HepG2 (cell line): ENCODE results near the gene RASD2. TPM values are rescaled to one million over a fixed set of nuclear protein-coding genes. Genes with fewer than 3 reads are reported as not detected.

Experiments used
- CEBPG ChIP-seq: IDR thresholded peaks from 2 replicates; pipeline ENCODE4 v1.6.1; 2016
- EP300 ChIP-seq, 3 experiments: sonication (generic) in 1 of 3; formaldehyde crosslinking in 1 of 3; IDR thresholded peaks; 2 replicates each; pipeline versions ENCODE4 v1.5.1 to v1.6.1; 2011 to 2020; ENCODE audit warnings: low read depth in 2 of 3, low read length in 2 of 3, borderline replicate concordance in 1 of 3, improper control_type of control experiment in 1 of 3, mild to moderate bottlenecking in 1 of 3, missing genetic modification reagents in 1 of 3, moderate library complexity in 1 of 3
- FLYWCH1 ChIP-seq: sonication (generic); formaldehyde crosslinking; IDR thresholded peaks from 2 replicates; pipeline ENCODE4 v1.8.1; 2023; ENCODE audit warnings: mild to moderate bottlenecking, missing genetic modification reagents
- MED1 ChIP-seq: sonication (generic); formaldehyde crosslinking; IDR thresholded peaks from 2 replicates; pipeline ENCODE4 v1.4.0; 2020; ENCODE audit warnings: missing genetic modification reagents
- MEF2D ChIP-seq: sonication (generic); formaldehyde crosslinking; IDR thresholded peaks from 2 replicates; pipeline ENCODE4 v1.5.1; 2020; ENCODE audit warnings: mild to moderate bottlenecking, missing genetic modification reagents
- POLR2AphosphoS2 ChIP-seq: IDR thresholded peaks from 2 replicates; pipeline ENCODE4 v1.6.1; 2011; ENCODE audit warnings: low read depth, low read length, improper control_type of control experiment
- RFX5 ChIP-seq: IDR thresholded peaks from 2 replicates; pipeline ENCODE4 v1.6.1; 2011; ENCODE audit warnings: low read depth, low read length, improper control_type of control experiment
- SMAD3 ChIP-seq: sonication (generic); formaldehyde crosslinking; IDR thresholded peaks from 2 replicates; pipeline ENCODE4 v1.4.0; 2020; ENCODE audit warnings: missing genetic modification reagents
- SPEN ChIP-seq: sonication (generic); formaldehyde crosslinking; IDR thresholded peaks from 2 replicates; pipeline ENCODE4 v1.5.1; 2020; ENCODE audit warnings: low read depth, mild to moderate bottlenecking, missing genetic modification reagents
- TAF1 ChIP-seq: sonication (generic); formaldehyde crosslinking; IDR thresholded peaks from 2 replicates; pipeline ENCODE4 v1.4.0; 2020; ENCODE audit warnings: missing genetic modification reagents
- TRIM24 ChIP-seq: sonication (generic); formaldehyde crosslinking; IDR thresholded peaks from 2 replicates; pipeline ENCODE4 v1.8.0; 2022; ENCODE audit warnings: mild to moderate bottlenecking, missing genetic modification reagents
- U2AF2 ChIP-seq: fragments of 200-400 bp; formaldehyde crosslinking; IDR thresholded peaks from 2 replicates; pipeline ENCODE4 v1.6.1; 2017; ENCODE audit warnings: low read depth, mild to moderate bottlenecking, low read length
- ZNF383 ChIP-seq: sonication (generic); formaldehyde crosslinking; IDR thresholded peaks from 2 replicates; pipeline ENCODE4 v1.4.0; 2020; ENCODE audit warnings: missing genetic modification reagents, mild to moderate bottlenecking, borderline replicate concordance
- ZNF510 ChIP-seq: sonication (generic); formaldehyde crosslinking; IDR thresholded peaks from 2 replicates; pipeline ENCODE4 v1.4.0; 2020; ENCODE audit warnings: low read depth, mild to moderate bottlenecking, missing genetic modification reagents
- ZNF572 ChIP-seq: sonication (generic); formaldehyde crosslinking; IDR thresholded peaks from 2 replicates; pipeline ENCODE4 v1.5.1; 2020; ENCODE audit warnings: mild to moderate bottlenecking, missing genetic modification reagents
- ZNF629 ChIP-seq: sonication (generic); formaldehyde crosslinking; conservative IDR thresholded peaks from 2 replicates; pipeline ENCODE4 v1.5.0; 2020; ENCODE audit warnings: missing genetic modification reagents
- ZNF660 ChIP-seq: sonication (generic); formaldehyde crosslinking; IDR thresholded peaks from 2 replicates; pipeline ENCODE4 v1.5.1; 2020; ENCODE audit warnings: mild to moderate bottlenecking, low read depth, missing genetic modification reagents, borderline replicate concordance
- polyA plus RNA-seq, 8 experiments: library from polyadenylated mRNA; depleted of rRNA in 3 of 8; stranded (reverse) in 7 of 8; unstranded in 1 of 8; fragments of >200 nt; fragmentation: Illumina TruSeq in 4 of 8; extraction: Trizol in 4 of 8; gene quantifications; 2 replicates each; pipeline versions ENCODE4 v1.2.1 to v1.2.3, GENCODE V29; 2011 to 2016; ENCODE audit warnings: low read depth in 4 of 8, missing spikeins in 1 of 8, mixed read lengths in 1 of 8; ENCODE audit not compliant: insufficient read depth in 1 of 8
- total RNA-seq, 5 experiments: library from RNA; depleted of rRNA; stranded (reverse); fragments of >200 nt; fragmentation: Illumina TruSeq; extraction: Trizol; gene quantifications; 2 replicates each; pipeline ENCODE4 v1.2.3, GENCODE V29; 2016; ENCODE audit warnings: low read depth in 1 of 5
- TF ChIP-seq, protein P1 (sequence below): sonication (generic); formaldehyde crosslinking; IDR thresholded peaks from 2 replicates; pipeline ENCODE4 v1.8.0; 2022; ENCODE audit warnings: missing genetic modification reagents, mild to moderate bottlenecking, moderate library complexity, borderline replicate concordance
- TF ChIP-seq, protein P2 (sequence below): sonication (generic); formaldehyde crosslinking; IDR thresholded peaks from 2 replicates; pipeline ENCODE4 v1.9.0; 2021; ENCODE audit warnings: missing genetic modification reagents, borderline replicate concordance
- TF ChIP-seq, protein P3 (sequence below), 2 experiments: sonication (generic) in 1 of 2; formaldehyde crosslinking in 1 of 2; IDR thresholded peaks; 2 replicates each; pipeline versions ENCODE4 v1.4.0 to v1.6.1; 2016 to 2020; ENCODE audit warnings: borderline replicate concordance in 1 of 2, low read depth in 1 of 2, mild to moderate bottlenecking in 1 of 2, missing genetic modification reagents in 1 of 2
- TF ChIP-seq, protein P4 (sequence below): sonication (generic); formaldehyde crosslinking; IDR thresholded peaks from 2 replicates; pipeline ENCODE4 v1.8.0; 2022; ENCODE audit warnings: mild to moderate bottlenecking, missing genetic modification reagents; ENCODE audit not compliant: insufficient replicate concordance

The RASD2 gene
- total and polyA plus RNA-seq, 2 of the 13 experiments (the other 11 are each of a cell fraction or from before 2014, with no cell fraction given) = not detected

DNA sequence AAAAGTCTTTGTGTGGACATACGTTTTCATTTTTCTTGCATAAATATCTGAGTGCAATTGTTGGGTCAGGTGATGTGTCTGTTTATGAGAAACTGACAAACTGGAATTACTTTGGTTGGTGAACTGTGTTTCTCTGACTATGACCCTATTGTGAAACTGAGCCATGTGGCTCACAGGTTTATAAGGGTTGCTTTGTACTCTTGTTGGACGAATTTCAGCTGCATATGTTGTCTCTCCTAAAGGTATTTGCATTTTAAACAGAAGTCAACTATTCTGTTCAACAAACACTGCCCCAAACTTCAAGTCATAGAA, 34.4 kb upstream of the RASD2 start (continued):
- TF ChIP-seq ZNF629 (CRISPR knock-in tag) = no peak
- TF ChIP-seq RFX5 = no peak
- no peak for TF ChIP-seq TAF1 (CRISPR knock-in tag)
- no peak for TF ChIP-seq U2AF2
- TF ChIP-seq, protein P1, sequence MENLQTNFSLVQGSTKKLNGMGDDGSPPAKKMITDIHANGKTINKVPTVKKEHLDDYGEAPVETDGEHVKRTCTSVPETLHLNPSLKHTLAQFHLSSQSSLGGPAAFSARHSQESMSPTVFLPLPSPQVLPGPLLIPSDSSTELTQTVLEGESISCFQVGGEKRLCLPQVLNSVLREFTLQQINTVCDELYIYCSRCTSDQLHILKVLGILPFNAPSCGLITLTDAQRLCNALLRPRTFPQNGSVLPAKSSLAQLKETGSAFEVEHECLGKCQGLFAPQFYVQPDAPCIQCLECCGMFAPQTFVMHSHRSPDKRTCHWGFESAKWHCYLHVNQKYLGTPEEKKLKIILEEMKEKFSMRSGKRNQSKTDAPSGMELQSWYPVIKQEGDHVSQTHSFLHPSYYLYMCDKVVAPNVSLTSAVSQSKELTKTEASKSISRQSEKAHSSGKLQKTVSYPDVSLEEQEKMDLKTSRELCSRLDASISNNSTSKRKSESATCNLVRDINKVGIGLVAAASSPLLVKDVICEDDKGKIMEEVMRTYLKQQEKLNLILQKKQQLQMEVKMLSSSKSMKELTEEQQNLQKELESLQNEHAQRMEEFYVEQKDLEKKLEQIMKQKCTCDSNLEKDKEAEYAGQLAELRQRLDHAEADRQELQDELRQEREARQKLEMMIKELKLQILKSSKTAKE (CRISPR knock-in tag) = no peak
- TF ChIP-seq ZNF510 (CRISPR knock-in tag) = no peak
- no peak for TF ChIP-seq FLYWCH1 (CRISPR knock-in tag)
- TF ChIP-seq SPEN = no peak
- TF ChIP-seq, protein P2, sequence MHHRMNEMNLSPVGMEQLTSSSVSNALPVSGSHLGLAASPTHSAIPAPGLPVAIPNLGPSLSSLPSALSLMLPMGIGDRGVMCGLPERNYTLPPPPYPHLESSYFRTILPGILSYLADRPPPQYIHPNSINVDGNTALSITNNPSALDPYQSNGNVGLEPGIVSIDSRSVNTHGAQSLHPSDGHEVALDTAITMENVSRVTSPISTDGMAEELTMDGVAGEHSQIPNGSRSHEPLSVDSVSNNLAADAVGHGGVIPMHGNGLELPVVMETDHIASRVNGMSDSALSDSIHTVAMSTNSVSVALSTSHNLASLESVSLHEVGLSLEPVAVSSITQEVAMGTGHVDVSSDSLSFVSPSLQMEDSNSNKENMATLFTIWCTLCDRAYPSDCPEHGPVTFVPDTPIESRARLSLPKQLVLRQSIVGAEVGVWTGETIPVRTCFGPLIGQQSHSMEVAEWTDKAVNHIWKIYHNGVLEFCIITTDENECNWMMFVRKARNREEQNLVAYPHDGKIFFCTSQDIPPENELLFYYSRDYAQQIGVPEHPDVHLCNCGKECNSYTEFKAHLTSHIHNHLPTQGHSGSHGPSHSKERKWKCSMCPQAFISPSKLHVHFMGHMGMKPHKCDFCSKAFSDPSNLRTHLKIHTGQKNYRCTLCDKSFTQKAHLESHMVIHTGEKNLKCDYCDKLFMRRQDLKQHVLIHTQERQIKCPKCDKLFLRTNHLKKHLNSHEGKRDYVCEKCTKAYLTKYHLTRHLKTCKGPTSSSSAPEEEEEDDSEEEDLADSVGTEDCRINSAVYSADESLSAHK = no peak
- TF ChIP-seq ZNF572 = no peak
- no peak for TF ChIP-seq MED1 (CRISPR knock-in tag)
- no peak for TF ChIP-seq MEF2D (CRISPR knock-in tag)
- TF ChIP-seq SMAD3 = no peak
- TF ChIP-seq EP300 (IDR thresholded peaks at IDR 0.05; ENCODE audit: low read depth in 2 of 2, low read length in 2 of 2) = peak in 1 of 2 experiments; percentile 50; a peak in 1 of 4 replicates
- no peak for TF ChIP-seq EP300 (CRISPR knock-in tag; IDR thresholded peaks at IDR 0.05; ENCODE audit: borderline replicate concordance)
- no peak for TF ChIP-seq TRIM24
- TF ChIP-seq POLR2AphosphoS2 = no peak
- TF ChIP-seq, protein P3, sequence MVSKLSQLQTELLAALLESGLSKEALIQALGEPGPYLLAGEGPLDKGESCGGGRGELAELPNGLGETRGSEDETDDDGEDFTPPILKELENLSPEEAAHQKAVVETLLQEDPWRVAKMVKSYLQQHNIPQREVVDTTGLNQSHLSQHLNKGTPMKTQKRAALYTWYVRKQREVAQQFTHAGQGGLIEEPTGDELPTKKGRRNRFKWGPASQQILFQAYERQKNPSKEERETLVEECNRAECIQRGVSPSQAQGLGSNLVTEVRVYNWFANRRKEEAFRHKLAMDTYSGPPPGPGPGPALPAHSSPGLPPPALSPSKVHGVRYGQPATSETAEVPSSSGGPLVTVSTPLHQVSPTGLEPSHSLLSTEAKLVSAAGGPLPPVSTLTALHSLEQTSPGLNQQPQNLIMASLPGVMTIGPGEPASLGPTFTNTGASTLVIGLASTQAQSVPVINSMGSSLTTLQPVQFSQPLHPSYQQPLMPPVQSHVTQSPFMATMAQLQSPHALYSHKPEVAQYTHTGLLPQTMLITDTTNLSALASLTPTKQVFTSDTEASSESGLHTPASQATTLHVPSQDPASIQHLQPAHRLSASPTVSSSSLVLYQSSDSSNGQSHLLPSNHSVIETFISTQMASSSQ (IDR thresholded peaks at IDR 0.05; ENCODE audit: low read depth) = no peak
- TF ChIP-seq, protein P3 (CRISPR knock-in tag; IDR thresholded peaks at IDR 0.05; ENCODE audit: borderline replicate concordance) = no peak
- TF ChIP-seq, protein P4, sequence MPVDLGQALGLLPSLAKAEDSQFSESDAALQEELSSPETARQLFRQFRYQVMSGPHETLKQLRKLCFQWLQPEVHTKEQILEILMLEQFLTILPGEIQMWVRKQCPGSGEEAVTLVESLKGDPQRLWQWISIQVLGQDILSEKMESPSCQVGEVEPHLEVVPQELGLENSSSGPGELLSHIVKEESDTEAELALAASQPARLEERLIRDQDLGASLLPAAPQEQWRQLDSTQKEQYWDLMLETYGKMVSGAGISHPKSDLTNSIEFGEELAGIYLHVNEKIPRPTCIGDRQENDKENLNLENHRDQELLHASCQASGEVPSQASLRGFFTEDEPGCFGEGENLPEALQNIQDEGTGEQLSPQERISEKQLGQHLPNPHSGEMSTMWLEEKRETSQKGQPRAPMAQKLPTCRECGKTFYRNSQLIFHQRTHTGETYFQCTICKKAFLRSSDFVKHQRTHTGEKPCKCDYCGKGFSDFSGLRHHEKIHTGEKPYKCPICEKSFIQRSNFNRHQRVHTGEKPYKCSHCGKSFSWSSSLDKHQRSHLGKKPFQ (CRISPR knock-in tag) = no peak
- TF ChIP-seq CEBPG (CRISPR knock-in tag) = peak; percentile 64
- TF ChIP-seq ZNF660 = no peak
- TF ChIP-seq ZNF383 (CRISPR knock-in tag) = no peak
